ENCODE results near the gene GTF2IRD1. TPM values are rescaled to one million over a fixed set of nuclear protein-coding genes. Genes with fewer than 3 reads are reported as not detected.

GTF2IRD1 gene
- total and polyA plus RNA-seq, 2 experiments from 2014 or later: 28.7 to 37.1 TPM

GRCh38 chr7:74604326-74605020 lies 150.8 kb downstream of the GTF2IRD1 start:
- Histone ChIP-seq H3K9me2 (ENCODE audit: insufficient read depth) (no peaks in the 10 kb centered on the region), H3K27ac (ENCODE audit: low read depth) (no peak overlapping the region), H3K27me3 (ENCODE audit: insufficient read depth) (no peaks in the 10 kb centered on the region), H2AFZ (no peak overlapping the region), H3K4me2 (no peak overlapping the region), H3K4me1 (ENCODE audit: insufficient read depth) (no peaks in the 10 kb centered on the region), H3K4me3 (no peak overlapping the region), H3F3A (replicated peaks; ENCODE audit: low read depth) (0 out of 2 replicates have a peak, but pooled peaks cover 3% of the 10 kb centered on the region), H3K79me2 (replicated peaks; ENCODE audit: insufficient read depth) (no peaks in the 10 kb centered on the region), H3K36me3 (ENCODE audit: insufficient read depth) (no peaks in the 10 kb centered on the region; the same call in 1 of the 2 replicates), H4K20me1 (replicated peaks; ENCODE audit: insufficient read depth) (no peaks in the 10 kb centered on the region)
- peaks cover 9% of the 10 kb centered on the region; the same call in 2 of the 3 replicates for H3K36me3 Mint-ChIP-seq (ENCODE audit: low read depth)
- no peak for ATAC-seq
- TF ChIP-seq ZNF462 (CRISPR knock-in tag; IDR thresholded peaks at IDR 0.05) (no peak), ZNF331 (CRISPR knock-in tag; IDR thresholded peaks at IDR 0.05; ENCODE audit: low read depth) (no peak), POLR2AphosphoS5 (IDR thresholded peaks at IDR 0.05; ENCODE audit: low read depth) (no peak), NANOG (IDR thresholded peaks at IDR 0.05; ENCODE audit: borderline replicate concordance) (no peak), CTCF (conservative IDR thresholded peaks at IDR 0.05; ENCODE audit: low read depth in 2 of 2) (no peak), STAT1 (IDR thresholded peaks at IDR 0.05; ENCODE audit: unreplicated experiment) (no peak), EZH2 (IDR thresholded peaks at IDR 0.05; ENCODE audit: low read depth, unreplicated experiment) (no peak), JUNB (IDR thresholded peaks at IDR 0.05; ENCODE audit: unreplicated experiment) (no peak), EZH2phosphoT487 (IDR thresholded peaks at IDR 0.05; ENCODE audit: unreplicated experiment) (no peak), ZNF114 (CRISPR knock-in tag; IDR thresholded peaks at IDR 0.05) (no peak), CREB1 (CRISPR knock-in tag; IDR thresholded peaks at IDR 0.05; ENCODE audit: low read depth) (no peak)
- TF ChIP-seq, protein P1, sequence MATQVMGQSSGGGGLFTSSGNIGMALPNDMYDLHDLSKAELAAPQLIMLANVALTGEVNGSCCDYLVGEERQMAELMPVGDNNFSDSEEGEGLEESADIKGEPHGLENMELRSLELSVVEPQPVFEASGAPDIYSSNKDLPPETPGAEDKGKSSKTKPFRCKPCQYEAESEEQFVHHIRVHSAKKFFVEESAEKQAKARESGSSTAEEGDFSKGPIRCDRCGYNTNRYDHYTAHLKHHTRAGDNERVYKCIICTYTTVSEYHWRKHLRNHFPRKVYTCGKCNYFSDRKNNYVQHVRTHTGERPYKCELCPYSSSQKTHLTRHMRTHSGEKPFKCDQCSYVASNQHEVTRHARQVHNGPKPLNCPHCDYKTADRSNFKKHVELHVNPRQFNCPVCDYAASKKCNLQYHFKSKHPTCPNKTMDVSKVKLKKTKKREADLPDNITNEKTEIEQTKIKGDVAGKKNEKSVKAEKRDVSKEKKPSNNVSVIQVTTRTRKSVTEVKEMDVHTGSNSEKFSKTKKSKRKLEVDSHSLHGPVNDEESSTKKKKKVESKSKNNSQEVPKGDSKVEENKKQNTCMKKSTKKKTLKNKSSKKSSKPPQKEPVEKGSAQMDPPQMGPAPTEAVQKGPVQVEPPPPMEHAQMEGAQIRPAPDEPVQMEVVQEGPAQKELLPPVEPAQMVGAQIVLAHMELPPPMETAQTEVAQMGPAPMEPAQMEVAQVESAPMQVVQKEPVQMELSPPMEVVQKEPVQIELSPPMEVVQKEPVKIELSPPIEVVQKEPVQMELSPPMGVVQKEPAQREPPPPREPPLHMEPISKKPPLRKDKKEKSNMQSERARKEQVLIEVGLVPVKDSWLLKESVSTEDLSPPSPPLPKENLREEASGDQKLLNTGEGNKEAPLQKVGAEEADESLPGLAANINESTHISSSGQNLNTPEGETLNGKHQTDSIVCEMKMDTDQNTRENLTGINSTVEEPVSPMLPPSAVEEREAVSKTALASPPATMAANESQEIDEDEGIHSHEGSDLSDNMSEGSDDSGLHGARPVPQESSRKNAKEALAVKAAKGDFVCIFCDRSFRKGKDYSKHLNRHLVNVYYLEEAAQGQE (IDR thresholded peaks at IDR 0.05; ENCODE audit: unreplicated experiment): no peak
- TF ChIP-seq, protein P2, sequence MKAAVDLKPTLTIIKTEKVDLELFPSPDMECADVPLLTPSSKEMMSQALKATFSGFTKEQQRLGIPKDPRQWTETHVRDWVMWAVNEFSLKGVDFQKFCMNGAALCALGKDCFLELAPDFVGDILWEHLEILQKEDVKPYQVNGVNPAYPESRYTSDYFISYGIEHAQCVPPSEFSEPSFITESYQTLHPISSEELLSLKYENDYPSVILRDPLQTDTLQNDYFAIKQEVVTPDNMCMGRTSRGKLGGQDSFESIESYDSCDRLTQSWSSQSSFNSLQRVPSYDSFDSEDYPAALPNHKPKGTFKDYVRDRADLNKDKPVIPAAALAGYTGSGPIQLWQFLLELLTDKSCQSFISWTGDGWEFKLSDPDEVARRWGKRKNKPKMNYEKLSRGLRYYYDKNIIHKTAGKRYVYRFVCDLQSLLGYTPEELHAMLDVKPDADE (IDR thresholded peaks at IDR 0.05): no peak
- no peaks in the 10 kb centered on the region for H3K9me3 Mint-ChIP-seq
- no peak overlapping the region; the same call in 1 of the 2 replicates for H3K27ac Mint-ChIP-seq
- no peak overlapping the region for H3K4me3 Mint-ChIP-seq
- peaks cover 12% of the 10 kb centered on the region for H3K27me3 Mint-ChIP-seq (ENCODE audit: insufficient read depth, low read depth, poor library complexity)
- peaks cover 5% of the 10 kb centered on the region; the same call in 2 of the 3 replicates for H3K4me1 Mint-ChIP-seq
- no peak for DNase-seq (ENCODE audit: low spot score)
